ENCODE measurements around the gene ZNF83.
"Not testable (repeated sequence)": the region's sequence is repeated elsewhere in the genome, so short reads cannot be mapped to it uniquely, and the experiment has no call there.

The ZNF83 gene

DNA sequence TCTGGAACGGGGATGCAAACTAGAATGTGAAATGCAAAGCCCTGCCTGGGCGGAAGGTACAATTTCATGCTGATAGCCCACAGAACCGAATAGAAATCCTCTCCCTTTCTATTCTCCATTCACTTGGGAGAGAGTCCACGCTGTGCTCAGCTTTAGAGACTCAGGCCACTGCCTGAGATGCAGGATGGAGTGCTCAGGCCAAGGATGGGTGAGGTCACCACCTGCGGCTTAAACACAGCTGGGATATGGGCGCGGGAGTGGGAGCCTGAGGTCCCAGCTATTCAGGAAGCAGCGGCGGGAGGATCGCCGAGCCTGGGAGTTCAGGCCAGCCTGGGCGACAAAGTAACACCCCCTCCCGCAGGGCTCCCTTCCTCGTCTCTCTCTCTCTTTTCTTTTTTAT, 446 bp upstream of the ZNF83 start:
- DNase-seq: no peak

GRCh38 chr19:52635786-52636570, 2.2 kb downstream of the ZNF83 start:
- DNase-seq: no peak

DNA sequence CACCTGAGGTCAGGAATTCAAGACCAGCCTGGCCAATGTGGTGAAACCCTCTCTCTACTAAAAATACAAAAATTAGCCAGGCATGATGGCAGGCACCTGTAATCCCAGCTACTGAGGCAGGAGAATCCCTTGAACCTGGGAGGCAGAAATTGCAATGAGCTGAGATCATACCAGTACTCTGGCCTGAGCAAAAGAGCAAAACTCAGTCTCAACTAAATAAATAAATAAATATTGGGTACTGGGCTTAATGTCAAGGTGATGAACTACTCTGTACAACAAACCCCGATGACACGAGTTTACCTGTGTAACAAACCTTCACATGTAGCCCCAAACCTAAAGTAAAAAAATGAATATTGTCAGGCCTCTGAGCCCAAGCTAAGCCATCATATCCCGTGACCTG, 10.7 kb downstream of the ZNF83 start:
- DNase-seq: not testable (repeated sequence)

- DNase-seq: no peak
These were observed 11.2 kb downstream of the ZNF83 start for GRCh38 chr19:52626915-52627314.

GRCh38 chr19:52622261-52622660, 15.9 kb downstream of the ZNF83 start:
- no peak for DNase-seq

DNA sequence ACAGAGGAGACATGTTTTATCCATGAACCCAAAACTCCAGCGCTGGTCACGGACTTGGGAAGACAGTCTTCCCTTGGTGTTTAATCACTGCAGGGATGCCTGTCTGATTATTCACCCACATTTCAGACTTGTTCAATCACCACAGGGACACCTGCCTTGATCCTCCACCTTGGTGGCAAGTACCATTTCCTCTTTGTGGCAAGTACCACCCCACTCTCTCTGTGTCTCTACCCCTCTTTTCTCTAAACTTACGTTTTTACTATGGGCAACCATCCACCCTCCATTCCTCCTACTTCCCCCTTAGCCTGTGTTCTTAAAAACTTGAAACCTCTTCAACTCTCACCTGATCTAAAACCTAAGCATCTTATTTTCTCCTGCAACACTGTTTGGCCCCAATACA, 16.8 kb downstream of the ZNF83 start:
- no peak for DNase-seq

- DNase-seq: no peak
These were observed 24.8 kb downstream of the ZNF83 start for GRCh38 chr19:52613299-52613906.

DNA sequence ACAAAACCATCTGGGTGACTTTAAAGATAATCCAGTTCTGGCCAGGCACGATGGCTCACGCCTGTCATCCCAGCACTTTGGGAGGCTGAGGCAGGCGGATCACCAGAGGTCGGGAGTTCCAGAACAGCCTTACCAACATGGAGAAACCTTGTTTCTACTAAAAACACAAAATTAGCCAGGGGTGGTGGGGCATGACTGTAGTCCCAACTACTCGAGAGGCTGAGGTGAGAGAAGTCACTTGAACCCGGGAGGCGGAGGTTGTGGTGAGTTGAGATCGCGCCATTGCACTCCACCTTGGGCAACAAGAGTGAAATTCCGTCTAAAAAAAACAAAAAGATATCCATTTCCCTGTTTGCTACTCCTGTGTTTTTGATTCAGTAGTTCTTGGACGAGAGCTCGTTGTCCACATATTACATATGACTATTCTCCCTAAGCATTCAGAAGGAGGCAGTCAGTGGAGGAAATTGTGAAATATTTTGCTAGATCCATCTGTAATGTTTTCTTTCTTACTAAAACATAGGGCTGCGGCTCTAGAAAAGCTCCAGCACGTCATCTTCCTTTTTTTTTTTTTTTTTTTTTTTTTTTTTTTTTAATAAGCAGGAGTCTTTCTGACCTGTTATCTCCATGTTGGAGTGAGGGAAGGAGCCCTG, 34.5 kb downstream of the ZNF83 start:
- DNase-seq: no peak

GRCh38 chr19:52602941-52603340, 35.2 kb downstream of the ZNF83 start:
- DNase-seq: no peak

DNA sequence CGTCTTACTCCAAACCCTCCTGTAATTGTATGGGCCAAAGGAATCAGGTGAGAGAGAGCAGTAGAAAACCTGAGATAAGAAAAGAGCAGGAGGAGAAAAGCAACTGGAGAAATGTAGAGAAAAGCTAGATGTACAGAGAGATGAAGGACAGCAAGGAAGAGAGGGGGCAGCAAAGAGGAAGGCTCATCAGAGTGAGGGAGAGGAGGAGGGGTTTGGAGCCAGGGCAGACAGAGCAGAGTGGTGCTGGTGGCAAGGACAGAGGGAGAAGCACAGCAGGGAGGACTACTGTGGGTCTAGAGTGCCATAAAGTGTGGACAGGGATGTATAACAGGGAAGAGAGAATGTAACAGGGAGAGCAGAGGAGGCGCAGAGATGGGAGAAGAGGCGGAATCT, 36.2 kb downstream of the ZNF83 start:
- not testable (repeated sequence) for DNase-seq

GRCh38 chr19:52601025-52601973, 36.9 kb downstream of the ZNF83 start:
- DNase-seq: peak; percentile 35

DNA sequence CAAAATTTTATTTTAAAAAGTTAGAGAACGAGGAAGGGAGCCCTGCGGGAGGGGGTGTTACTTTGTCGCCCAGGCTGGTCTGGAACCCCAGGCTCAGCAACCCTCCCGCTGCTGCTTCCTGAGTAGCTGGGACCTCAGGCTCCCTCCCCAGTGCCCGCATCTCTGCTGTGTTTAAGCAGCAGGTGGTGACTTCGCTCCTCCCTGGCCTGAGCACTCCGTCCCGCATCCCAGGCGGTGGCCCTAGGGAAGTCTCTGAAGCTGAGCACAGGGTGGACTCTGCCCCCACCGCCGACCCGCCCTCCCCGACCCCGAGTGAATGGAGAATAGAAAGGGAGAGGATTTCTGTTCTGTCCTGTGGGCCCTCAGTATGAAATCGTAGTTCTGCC, 37.5 kb downstream of the ZNF83 start:
- DNase-seq: no peak

- no peak for DNase-seq
These were observed 38.9 kb downstream of the ZNF83 start for GRCh38 chr19:52599241-52599640.

- not testable (repeated sequence) for DNase-seq
These were observed 44.7 kb downstream of the ZNF83 start for GRCh38 chr19:52593441-52593840.

DNA sequence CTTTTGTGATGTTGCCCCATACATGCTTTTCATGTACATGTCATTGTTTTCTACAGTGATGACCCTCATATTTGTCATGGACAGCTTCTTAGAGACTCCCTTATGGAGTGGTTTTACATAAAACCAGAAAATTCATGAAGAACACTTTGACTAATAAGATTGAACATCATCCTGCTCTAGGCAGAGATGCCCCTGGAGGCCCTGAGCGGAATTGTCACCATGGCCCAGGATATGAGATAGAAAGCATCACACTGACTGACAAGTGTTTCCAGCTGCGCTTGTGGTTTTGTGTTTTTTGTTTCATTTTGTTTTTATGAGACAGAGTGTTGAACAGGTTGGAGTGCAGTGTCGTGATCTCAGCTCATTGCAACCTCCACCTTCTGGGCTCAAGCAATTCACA, 45.9 kb downstream of the ZNF83 start:
- no peak for DNase-seq

GRCh38 chr19:52590728-52591127, 47.4 kb downstream of the ZNF83 start:
- DNase-seq: no peak

- DNase-seq: no peak
These were observed 52.6 kb downstream of the ZNF83 start for GRCh38 chr19:52585604-52586003.

GRCh38 chr19:52584736-52585440, 53.3 kb downstream of the ZNF83 start:
- DNase-seq: no peak

DNA sequence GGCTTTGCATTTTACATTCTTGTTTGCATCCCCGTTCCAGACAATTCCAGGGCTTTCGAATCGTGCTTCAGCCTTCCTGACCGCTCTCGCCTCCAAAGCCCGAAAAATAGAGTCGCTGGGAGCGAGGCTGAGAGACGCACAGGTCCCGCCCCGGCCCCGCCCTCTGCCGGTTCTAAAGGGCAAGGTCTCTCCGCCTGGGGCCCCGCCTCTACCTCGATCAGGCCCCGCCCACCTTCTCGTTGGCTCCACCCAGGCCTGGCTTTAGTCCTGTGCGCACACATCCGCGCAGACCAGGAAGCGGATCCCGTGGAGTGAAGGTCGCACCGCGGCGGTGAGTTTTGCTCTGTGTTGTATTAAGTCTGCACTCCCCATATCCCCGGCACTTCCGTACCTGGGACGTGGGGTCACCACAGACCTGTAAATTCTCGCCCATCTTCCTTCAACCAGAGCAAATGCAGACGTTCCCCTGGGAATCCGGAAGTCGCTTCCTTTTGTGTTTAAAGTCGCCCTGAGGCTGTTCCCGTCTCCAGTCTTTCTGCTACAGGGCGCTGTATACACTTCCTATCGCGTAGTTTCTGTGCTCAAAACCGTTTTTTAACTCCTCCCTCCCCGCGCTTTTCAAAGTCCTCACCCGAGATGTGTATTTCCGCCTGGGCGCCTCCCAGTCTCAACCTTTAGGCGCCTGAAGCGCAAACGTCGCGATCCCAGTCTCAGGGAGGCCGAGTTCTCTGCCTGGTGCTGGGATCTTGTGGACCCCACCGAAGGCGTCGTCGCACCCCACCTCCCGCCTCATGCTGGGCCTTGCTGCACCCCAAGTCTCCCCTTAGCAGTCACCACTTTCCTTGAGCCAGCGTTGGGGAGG, 67.9 kb downstream of the ZNF83 start, which contains the start of gene ZNF701:
ZNF701 (plus strand) TSS at position 288 of the 862 bp plus-strand sequence. CDS start 3,861 bp downstream, outside the sequence.
- DNase-seq: peak; percentile 71

DNA sequence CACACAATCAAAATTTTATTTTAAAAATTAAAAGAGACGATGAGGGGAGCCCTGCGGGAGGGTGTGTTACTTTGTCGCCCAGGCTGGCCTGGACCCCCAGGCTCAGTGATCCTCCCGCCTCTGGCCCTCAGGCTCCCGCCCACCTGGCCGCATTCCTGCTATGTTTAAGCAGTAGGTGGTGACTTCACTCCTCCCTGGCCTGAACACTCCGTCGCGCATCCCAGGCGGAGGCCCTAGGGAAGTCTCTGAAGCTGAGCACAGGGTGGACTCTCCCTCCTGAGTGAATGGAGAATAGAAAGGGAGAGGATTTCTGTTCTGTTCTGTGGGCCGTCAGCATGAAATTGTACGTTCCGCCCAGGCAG, 68.5 kb downstream of the ZNF83 start:
- DNase-seq: not testable (repeated sequence)

DNA sequence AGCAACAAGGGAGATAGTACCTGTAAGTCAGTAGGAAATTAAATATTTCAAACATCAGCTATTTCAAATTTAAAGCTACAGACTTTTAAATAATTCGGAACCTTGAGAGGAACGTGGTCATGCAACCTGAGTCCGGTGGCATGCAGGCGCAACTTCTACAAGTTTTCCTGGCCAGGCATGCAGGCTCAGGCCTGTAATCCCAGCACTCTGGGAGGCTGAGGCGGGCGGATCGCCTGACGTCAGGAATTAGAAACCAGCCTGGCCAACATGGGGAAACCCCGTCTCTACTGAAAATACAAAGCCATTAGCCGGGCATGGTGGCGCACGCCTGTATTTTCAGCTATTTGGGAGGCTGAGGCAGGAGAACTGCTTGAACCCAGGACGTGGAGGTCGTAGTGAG, 70.2 kb downstream of the ZNF83 start:
- no peak for DNase-seq

Data from NCI-H1417 treated with DMSO at 0.1 percent for 48 hours (cell line).